Activated CD4-positive, alpha-beta memory T cell treated with anti-CD3 and anti-CD28 coated beads, Interleukin-2, amount 10 ng/mL, durations not matched to agents 7 days and 5 days (primary cell): Measurements from ENCODE around the gene OR6K2. TPM values are rescaled to one million over a fixed set of nuclear protein-coding genes. Genes with fewer than 3 reads are reported as not detected.

Source experiments
- CTCF ChIA-PET: fragments of 350-600 bp; sonication (Branson Sonifier 250); formaldehyde crosslinking; loops from one replicate; lab custom pipeline; 2021; ENCODE audit warnings: antibody characterized with exemption, inconsistent platforms; lab: Charles Lee
- POLR2A ChIA-PET: fragments of 350-600 bp; sonication (Branson Sonifier 250); formaldehyde crosslinking; loops from one replicate; lab custom pipeline; 2021; ENCODE audit warnings: antibody characterized with exemption; lab: Charles Lee
- DNase-seq: peaks from one replicate; pipeline ENCODE4 v3.0.0-alpha.2; 2020
- H3K27ac Mint-ChIP-seq: one replicate; pipeline ENCODE4 v1.8.0; 2021; ENCODE audit warnings: mild to moderate bottlenecking, mixed read lengths
- H3K27me3 Mint-ChIP-seq: one replicate; pipeline ENCODE4 v1.8.0; 2021; ENCODE audit warnings: mixed read lengths
- H3K36me3 Mint-ChIP-seq: one replicate; pipeline ENCODE4 v1.8.0; 2021; ENCODE audit warnings: low read depth, mixed read lengths
- H3K4me1 Mint-ChIP-seq: one replicate; pipeline ENCODE4 v1.8.0; 2021; ENCODE audit warnings: mixed read lengths
- H3K4me3 Mint-ChIP-seq: one replicate; pipeline ENCODE4 v1.8.0; 2021; ENCODE audit warnings: mild to moderate bottlenecking, mixed read lengths
- H3K9me3 Mint-ChIP-seq: one replicate; pipeline ENCODE4 v1.8.0; 2021; ENCODE audit warnings: mixed read lengths
- total RNA-seq, 2 experiments: library from RNA; stranded (reverse); gene quantifications; one replicate each; pipeline ENCODE4 v1.2.3, GENCODE V29; 2021

Gene OR6K2, protein sequence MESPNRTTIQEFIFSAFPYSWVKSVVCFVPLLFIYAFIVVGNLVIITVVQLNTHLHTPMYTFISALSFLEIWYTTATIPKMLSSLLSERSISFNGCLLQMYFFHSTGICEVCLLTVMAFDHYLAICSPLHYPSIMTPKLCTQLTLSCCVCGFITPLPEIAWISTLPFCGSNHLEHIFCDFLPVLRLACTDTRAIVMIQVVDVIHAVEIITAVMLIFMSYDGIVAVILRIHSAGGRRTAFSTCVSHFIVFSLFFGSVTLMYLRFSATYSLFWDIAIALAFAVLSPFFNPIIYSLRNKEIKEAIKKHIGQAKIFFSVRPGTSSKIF
- total RNA-seq: not detected

GRCh38 chr1:158700552-158700951 lies at the start of gene OR6K2:
Gene OR6K2 (minus strand): TSS chr1:158700652. CDS start chr1:158700652, 0 bp downstream.
- H3K9me3 Mint-ChIP-seq: no peaks in the 10 kb centered on the region
- no peaks in the 10 kb centered on the region for H3K4me1 Mint-ChIP-seq
- ChIA-PET CTCF (no interaction called here), POLR2A (no interaction called here)
- no peak within 1 kb of the TSS for H3K4me3 Mint-ChIP-seq
- no peaks in the 10 kb centered on the region for H3K36me3 Mint-ChIP-seq
- H3K27ac Mint-ChIP-seq: no peak within 1 kb of the TSS
- DNase-seq: no peak
- H3K27me3 Mint-ChIP-seq: peaks cover 5% of the 10 kb centered on the region

- no peak for DNase-seq
- ChIA-PET POLR2A (no interaction called here), CTCF (interaction anchor here (1.8 kb wide), 1 partner anchor 12 kb away, joined by 4 read pairs; no protein-coding TSS in a partner anchor)
- no peaks in the 10 kb centered on the region for H3K36me3 Mint-ChIP-seq
- H3K27me3 Mint-ChIP-seq: peaks cover 4% of the 10 kb centered on the region
- H3K4me3 Mint-ChIP-seq: no peak overlapping the region
- H3K4me1 Mint-ChIP-seq: no peaks in the 10 kb centered on the region
- H3K9me3 Mint-ChIP-seq: no peaks in the 10 kb centered on the region
- no peak overlapping the region for H3K27ac Mint-ChIP-seq
Measured at GRCh38 chr1:158735848-158736247, 35.4 kb upstream of the OR6K2 start.

DNA sequence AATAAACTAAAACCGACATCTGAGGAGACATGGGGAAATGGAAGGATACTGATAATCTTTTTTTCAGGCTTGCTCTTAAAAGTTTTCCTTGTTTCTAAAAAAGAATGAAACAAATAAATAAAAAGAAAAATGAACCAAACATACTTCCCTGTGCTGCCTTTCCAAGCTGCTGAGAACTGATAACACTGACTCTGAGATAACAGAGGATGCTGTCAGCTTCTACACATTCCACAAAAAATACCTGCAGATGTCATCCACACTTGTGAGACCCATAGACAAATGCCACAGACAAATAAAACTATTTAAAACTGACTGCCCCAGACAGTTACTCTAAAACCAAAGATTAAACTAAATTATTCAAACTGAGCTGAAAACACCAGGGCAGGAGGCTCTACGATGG lies 32.1 kb upstream of the OR6K2 start:
- Mint-ChIP-seq H3K36me3 (no peaks in the 10 kb centered on the region), H3K4me1 (no peaks in the 10 kb centered on the region), H3K27me3 (no peaks in the 10 kb centered on the region), H3K27ac (no peak overlapping the region), H3K4me3 (no peak overlapping the region), H3K9me3 (no peaks in the 10 kb centered on the region)
- POLR2A ChIA-PET: no interaction called here
- CTCF ChIA-PET: no interaction called here
- no peak for DNase-seq

GRCh38 chr1:158731707-158732106 lies 31.3 kb upstream of the OR6K2 start:
- POLR2A ChIA-PET: no interaction called here
- Mint-ChIP-seq H3K27ac (no peak overlapping the region), H3K9me3 (no peaks in the 10 kb centered on the region), H3K4me1 (no peaks in the 10 kb centered on the region), H3K4me3 (no peak overlapping the region), H3K27me3 (no peaks in the 10 kb centered on the region), H3K36me3 (no peaks in the 10 kb centered on the region)
- no peak for DNase-seq
- CTCF ChIA-PET: no interaction called here

DNA sequence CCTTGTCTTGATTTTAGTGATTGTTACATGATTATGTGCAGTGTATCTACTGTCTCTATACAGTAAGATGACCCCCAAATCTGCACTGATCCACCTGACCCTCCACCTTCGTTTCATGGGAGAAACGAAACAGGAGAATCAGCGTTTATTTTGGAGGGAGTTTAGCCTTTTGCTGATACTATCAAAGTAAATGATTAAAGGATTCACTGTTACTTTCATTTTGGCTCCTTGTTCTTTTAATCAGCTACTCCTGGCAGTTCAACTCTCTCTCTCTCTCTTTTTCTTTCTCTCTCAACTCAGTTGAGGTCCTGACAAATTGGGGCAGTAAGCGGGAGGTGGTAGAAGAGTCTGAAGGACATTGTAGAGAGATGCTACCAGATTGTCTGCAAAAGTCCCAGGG lies 30.0 kb upstream of the OR6K2 start:
- H3K27me3 Mint-ChIP-seq: peaks cover 5% of the 10 kb centered on the region
- CTCF ChIA-PET: no interaction called here
- no peaks in the 10 kb centered on the region for H3K36me3 Mint-ChIP-seq

GRCh38 chr1:158728510-158729225 lies 28.2 kb upstream of the OR6K2 start:
- no peak overlapping the region for H3K27ac Mint-ChIP-seq
- CTCF ChIA-PET: no interaction called here
- no peaks in the 10 kb centered on the region for H3K36me3 Mint-ChIP-seq
- POLR2A ChIA-PET: no interaction called here
- no peak overlapping the region for H3K4me3 Mint-ChIP-seq
- no peaks in the 10 kb centered on the region for H3K4me1 Mint-ChIP-seq
- peaks cover 8% of the 10 kb centered on the region for H3K27me3 Mint-ChIP-seq
- no peaks in the 10 kb centered on the region for H3K9me3 Mint-ChIP-seq
- no peak for DNase-seq

More for the DNA sequence above, 30.0 kb upstream of the OR6K2 start:
- Mint-ChIP-seq H3K9me3 (no peaks in the 10 kb centered on the region), H3K4me1 (no peaks in the 10 kb centered on the region), H3K27ac (no peak overlapping the region), H3K4me3 (no peak overlapping the region)
- POLR2A ChIA-PET: no interaction called here
- DNase-seq: no peak

DNA sequence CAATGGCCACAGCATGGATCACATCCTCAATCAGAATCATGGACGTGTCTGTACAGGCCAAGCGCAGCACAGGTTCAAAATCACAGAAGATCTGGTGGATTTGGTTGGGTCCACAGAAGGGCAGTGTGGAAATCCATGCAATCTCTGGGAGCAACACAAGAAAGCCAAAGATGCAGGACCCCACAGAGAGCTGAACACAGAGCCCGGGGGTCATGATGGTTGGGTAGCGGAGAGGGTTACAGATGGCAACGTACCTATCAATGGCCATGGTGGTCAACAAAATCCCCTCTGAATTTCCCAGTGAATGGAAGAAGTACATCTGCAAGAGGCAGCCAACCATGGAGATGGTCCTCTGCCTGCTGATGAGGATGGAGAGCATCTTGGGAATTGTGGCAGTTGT lies 24.0 kb upstream of the OR6K2 start:
- Mint-ChIP-seq H3K4me3 (no peak overlapping the region), H3K27ac (no peak overlapping the region), H3K9me3 (no peaks in the 10 kb centered on the region), H3K36me3 (no peaks in the 10 kb centered on the region), H3K4me1 (no peaks in the 10 kb centered on the region), H3K27me3 (peaks cover 15% of the 10 kb centered on the region)
- no peak for DNase-seq
- CTCF ChIA-PET: no interaction called here
- POLR2A ChIA-PET: no interaction called here

- POLR2A ChIA-PET: no interaction called here
- H3K36me3 Mint-ChIP-seq: no peaks in the 10 kb centered on the region
- no peak for DNase-seq
- CTCF ChIA-PET: no interaction called here
- peaks cover 10% of the 10 kb centered on the region for H3K27me3 Mint-ChIP-seq
- H3K27ac Mint-ChIP-seq: no peak within 1 kb of the TSS
- no peak within 1 kb of the TSS for H3K4me3 Mint-ChIP-seq
- H3K9me3 Mint-ChIP-seq: no peaks in the 10 kb centered on the region
- peaks cover 11% of the 10 kb centered on the region for H3K4me1 Mint-ChIP-seq
Measured at GRCh38 chr1:158720620-158721019, 20.2 kb upstream of the OR6K2 start, which contains the start of gene OR6K3. Gene OR6K3 (minus strand): TSS chr1:158720720. CDS start chr1:158718115, 2,605 bp downstream.

DNA sequence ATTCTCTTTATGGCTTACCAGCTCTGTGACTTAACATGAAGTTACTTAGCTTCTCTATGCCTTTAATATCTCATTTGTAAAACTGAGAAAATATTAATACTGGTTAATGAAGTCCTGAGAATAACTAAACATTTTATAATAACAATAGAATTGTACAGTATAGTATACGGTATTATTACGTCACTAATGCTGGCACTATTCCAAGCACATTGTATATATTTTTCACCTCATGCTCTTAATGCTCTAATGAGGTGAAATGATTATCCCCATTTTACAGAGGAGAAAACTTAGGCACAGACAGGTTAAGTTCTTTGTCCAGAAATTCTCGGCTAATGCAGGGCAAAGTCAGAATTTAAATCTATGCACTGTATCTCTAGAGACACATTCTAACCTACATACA lies 19.2 kb upstream of the OR6K2 start:
- Mint-ChIP-seq H3K27ac (no peak overlapping the region), H3K4me3 (no peak overlapping the region), H3K4me1 (peaks cover 11% of the 10 kb centered on the region), H3K27me3 (peaks cover 9% of the 10 kb centered on the region), H3K36me3 (no peaks in the 10 kb centered on the region), H3K9me3 (no peaks in the 10 kb centered on the region)
- no peak for DNase-seq
- POLR2A ChIA-PET: no interaction called here
- CTCF ChIA-PET: no interaction called here

DNA sequence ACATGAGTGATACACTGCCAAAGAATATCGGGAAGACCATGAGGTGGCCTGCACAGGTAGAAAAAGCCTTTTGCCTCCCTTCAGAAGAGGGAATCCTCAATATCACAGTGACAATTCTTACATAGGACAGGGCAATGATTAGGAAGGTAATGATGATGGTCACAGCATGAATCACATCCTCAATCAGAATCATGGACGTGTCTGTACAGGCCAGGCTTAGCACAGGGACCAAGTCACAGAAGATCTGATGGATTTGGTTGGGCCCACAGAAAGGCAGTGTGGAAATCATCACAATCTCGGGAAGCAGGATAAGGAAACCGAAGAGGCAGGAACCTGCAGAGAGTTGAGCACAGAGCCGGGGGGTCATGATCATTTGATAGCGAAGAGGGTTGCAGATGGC lies 16.9 kb upstream of the OR6K2 start:
- ChIA-PET POLR2A (no interaction called here), CTCF (no interaction called here)
- H3K27ac Mint-ChIP-seq: no peak overlapping the region
- no peak for DNase-seq
- no peak overlapping the region for H3K4me3 Mint-ChIP-seq
- H3K4me1 Mint-ChIP-seq: peaks cover 11% of the 10 kb centered on the region
- H3K36me3 Mint-ChIP-seq: no peaks in the 10 kb centered on the region
- H3K9me3 Mint-ChIP-seq: no peaks in the 10 kb centered on the region
- peaks cover 7% of the 10 kb centered on the region for H3K27me3 Mint-ChIP-seq

DNA sequence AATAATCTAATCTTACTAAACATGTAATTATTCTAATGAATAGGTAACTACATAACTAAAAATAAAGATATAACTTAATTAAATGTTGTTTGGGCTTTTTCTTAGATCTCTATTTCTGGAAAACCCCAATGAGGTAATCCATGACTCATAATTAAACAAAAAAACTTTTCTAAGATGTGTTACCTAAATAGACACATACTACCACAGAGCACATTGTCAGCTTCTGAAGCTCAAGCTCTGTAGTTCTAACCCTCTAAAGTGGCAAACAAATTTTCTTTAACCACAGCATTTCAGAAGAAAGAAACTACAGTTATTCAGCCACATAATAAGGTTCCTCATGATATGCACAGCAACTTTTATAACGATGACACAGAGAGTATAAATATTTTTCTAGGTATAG lies 15.9 kb upstream of the OR6K2 start:
- H3K27ac Mint-ChIP-seq: peak overlapping the region; percentile 17
- peaks cover 11% of the 10 kb centered on the region for H3K4me1 Mint-ChIP-seq
- peaks cover 9% of the 10 kb centered on the region for H3K27me3 Mint-ChIP-seq
- CTCF ChIA-PET: no interaction called here
- POLR2A ChIA-PET: interaction anchor here (0.9 kb wide), 1 partner anchor 70 kb away, joined by 3 read pairs; no protein-coding TSS in a partner anchor
- no peaks in the 10 kb centered on the region for H3K36me3 Mint-ChIP-seq
- H3K9me3 Mint-ChIP-seq: no peaks in the 10 kb centered on the region
- no peak overlapping the region for H3K4me3 Mint-ChIP-seq
- no peak for DNase-seq

DNA sequence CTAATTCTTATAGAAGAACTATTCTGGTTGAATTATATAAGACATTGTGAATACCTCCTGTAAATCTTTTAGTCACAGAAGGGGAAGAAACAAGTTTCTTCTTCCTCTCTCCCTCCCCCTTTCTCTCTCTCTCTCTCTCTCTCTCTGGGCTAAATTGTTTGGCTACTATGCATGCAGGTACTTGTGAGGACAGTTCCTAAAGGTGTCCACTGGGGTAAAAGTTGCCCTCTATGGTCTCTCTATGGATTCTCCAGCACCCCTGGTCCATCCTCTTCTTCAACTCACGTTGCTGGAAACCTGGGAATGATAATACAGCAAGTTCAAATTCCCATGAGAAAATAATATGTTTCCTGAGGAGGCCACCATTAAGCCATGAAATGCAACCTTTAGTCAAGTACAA lies 14.3 kb upstream of the OR6K2 start:
- no peak overlapping the region for H3K4me3 Mint-ChIP-seq
- ChIA-PET CTCF (no interaction called here), POLR2A (no interaction called here)
- H3K9me3 Mint-ChIP-seq: no peaks in the 10 kb centered on the region
- H3K36me3 Mint-ChIP-seq: no peaks in the 10 kb centered on the region
- no peak for DNase-seq
- H3K27ac Mint-ChIP-seq: no peak overlapping the region
- H3K4me1 Mint-ChIP-seq: peaks cover 11% of the 10 kb centered on the region
- peaks cover 7% of the 10 kb centered on the region for H3K27me3 Mint-ChIP-seq

DNA sequence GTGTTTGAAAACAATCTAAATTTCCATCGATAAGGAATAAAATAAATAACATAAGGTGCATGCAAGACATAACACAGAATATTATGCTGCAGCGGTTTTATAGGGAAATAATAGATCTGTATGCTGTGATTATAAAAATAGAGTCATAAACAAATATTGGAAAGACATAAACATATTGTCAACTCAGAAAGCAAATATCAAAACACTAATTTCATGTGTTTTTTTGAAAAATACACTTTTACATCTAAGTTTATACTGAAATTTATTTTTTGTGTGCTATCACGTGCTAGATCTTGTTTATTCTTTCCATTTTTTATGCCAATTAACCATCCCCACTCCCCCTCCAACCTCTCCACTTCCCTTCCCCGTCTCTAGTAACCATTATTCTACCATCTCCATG lies 10.6 kb upstream of the OR6K2 start:
- no peaks in the 10 kb centered on the region for H3K4me1 Mint-ChIP-seq
- H3K9me3 Mint-ChIP-seq: no peaks in the 10 kb centered on the region
- no peak overlapping the region for H3K4me3 Mint-ChIP-seq
- no peaks in the 10 kb centered on the region for H3K36me3 Mint-ChIP-seq
- no peak overlapping the region for H3K27ac Mint-ChIP-seq
- ChIA-PET CTCF (no interaction called here), POLR2A (no interaction called here)
- no peak for DNase-seq
- H3K27me3 Mint-ChIP-seq: peaks cover 12% of the 10 kb centered on the region
